Measurements from ENCODE around the gene ZNF433.

Gene ZNF433

GRCh38 chr19:12055784-12056183 is 20.3 kb upstream of the ZNF433 start:
- no peak for TF ChIP-seq CTCF (IDR thresholded peaks at IDR 0.05; ENCODE audit: insufficient read depth, low read depth, low read length, missing control alignments)
- H3K4me3 ChIP-seq (ENCODE audit: low read depth, low read length): no peak overlapping the region
- DNase-seq (ENCODE audit: low read depth): no peak

- H3K4me3 ChIP-seq (ENCODE audit: low read depth, low read length): peak within 1 kb of the TSS; percentile 80
- peak; percentile 25 for TF ChIP-seq CTCF (IDR thresholded peaks at IDR 0.05; ENCODE audit: insufficient read depth, low read depth, low read length, missing control alignments)
- DNase-seq (ENCODE audit: low read depth): peak; percentile 92
Observed at GRCh38 chr19:12052497-12053169, 17.2 kb upstream of the ZNF433 start, which contains the start of gene ZNF878. Gene ZNF878, minus strand, starts transcription at chr19:12052961. Its CDS starts 160 bp downstream, at chr19:12052801.

- peak overlapping the region; percentile 80 for H3K4me3 ChIP-seq (ENCODE audit: low read depth, low read length)
- TF ChIP-seq CTCF (IDR thresholded peaks at IDR 0.05; ENCODE audit: insufficient read depth, low read depth, low read length, missing control alignments): no peak
- no peak for DNase-seq (ENCODE audit: low read depth)
Observed at GRCh38 chr19:12052091-12052496, 16.6 kb upstream of the ZNF433 start.

GRCh38 chr19:12047868-12048267 is 12.4 kb upstream of the ZNF433 start:
- H3K4me3 ChIP-seq (ENCODE audit: low read depth, low read length): no peak overlapping the region
- no peak for DNase-seq (ENCODE audit: low read depth)
- no peak for TF ChIP-seq CTCF (IDR thresholded peaks at IDR 0.05; ENCODE audit: insufficient read depth, low read depth, low read length, missing control alignments)

- no peak for TF ChIP-seq CTCF (IDR thresholded peaks at IDR 0.05; ENCODE audit: insufficient read depth, low read depth, low read length, missing control alignments)
- no peak for DNase-seq (ENCODE audit: low read depth)
- no peak overlapping the region for H3K4me3 ChIP-seq (ENCODE audit: low read depth, low read length)
Observed at GRCh38 chr19:12043752-12044422, 8.4 kb upstream of the ZNF433 start.

- no peak for DNase-seq (ENCODE audit: low read depth)
- TF ChIP-seq CTCF (IDR thresholded peaks at IDR 0.05; ENCODE audit: insufficient read depth, low read depth, low read length, missing control alignments): no peak
- no peak overlapping the region for H3K4me3 ChIP-seq (ENCODE audit: low read depth, low read length)
Observed at GRCh38 chr19:12042893-12043292, 7.4 kb upstream of the ZNF433 start.
